ENCODE measurements around the gene NFILZ.

NFILZ gene

DNA sequence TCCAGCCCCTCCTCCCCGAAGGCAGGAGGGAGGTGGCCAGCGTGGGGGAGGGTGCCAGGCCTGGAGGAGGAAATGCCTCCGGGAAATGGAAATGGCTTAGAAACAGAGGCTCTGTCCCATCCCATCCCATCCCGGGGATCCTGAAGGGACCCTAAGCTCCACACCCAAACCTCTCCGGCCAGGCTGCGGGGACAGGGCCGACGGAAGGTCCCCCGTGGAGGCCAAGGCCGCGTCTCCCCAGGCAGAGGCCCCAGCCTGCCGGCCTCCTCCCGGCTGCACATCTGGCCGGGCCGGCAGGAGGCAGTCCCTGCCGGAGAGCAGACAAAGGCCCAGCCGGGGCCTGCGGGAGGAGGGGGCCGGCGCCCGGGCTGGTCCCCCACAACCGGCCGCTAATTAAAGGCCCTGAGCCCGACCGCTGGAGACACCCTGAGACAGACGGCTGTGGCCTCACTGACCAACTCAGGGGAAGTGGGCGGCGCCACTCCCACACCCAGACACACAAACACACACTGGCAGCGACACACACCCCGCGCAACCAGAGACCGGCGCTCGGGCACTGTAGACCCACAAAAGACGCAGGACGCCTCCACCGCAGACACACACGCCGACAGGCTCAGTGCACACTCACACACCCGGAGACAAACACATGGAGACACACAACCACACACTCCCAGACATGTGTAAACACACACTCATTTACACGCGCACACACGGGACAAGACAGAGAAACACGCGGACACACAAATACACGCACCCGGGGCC, 21.0 kb upstream of the NFILZ start:
- no peaks in the 10 kb centered on the region for H4K20me1 ChIP-seq (ENCODE audit: control insufficient read depth, insufficient read depth, low read depth, low read length)
- no peaks in the 10 kb centered on the region for H3K79me2 ChIP-seq (ENCODE audit: control insufficient read depth, low read length)
- no peaks in the 10 kb centered on the region for H3F3A ChIP-seq (ENCODE audit: control insufficient read depth, insufficient read depth)
- TF ChIP-seq, protein P1, sequence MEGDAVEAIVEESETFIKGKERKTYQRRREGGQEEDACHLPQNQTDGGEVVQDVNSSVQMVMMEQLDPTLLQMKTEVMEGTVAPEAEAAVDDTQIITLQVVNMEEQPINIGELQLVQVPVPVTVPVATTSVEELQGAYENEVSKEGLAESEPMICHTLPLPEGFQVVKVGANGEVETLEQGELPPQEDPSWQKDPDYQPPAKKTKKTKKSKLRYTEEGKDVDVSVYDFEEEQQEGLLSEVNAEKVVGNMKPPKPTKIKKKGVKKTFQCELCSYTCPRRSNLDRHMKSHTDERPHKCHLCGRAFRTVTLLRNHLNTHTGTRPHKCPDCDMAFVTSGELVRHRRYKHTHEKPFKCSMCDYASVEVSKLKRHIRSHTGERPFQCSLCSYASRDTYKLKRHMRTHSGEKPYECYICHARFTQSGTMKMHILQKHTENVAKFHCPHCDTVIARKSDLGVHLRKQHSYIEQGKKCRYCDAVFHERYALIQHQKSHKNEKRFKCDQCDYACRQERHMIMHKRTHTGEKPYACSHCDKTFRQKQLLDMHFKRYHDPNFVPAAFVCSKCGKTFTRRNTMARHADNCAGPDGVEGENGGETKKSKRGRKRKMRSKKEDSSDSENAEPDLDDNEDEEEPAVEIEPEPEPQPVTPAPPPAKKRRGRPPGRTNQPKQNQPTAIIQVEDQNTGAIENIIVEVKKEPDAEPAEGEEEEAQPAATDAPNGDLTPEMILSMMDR (IDR thresholded peaks at IDR 0.05; ENCODE audit: low read depth, low read length, poor library complexity, severe bottlenecking), result no peak
- TF ChIP-seq EZH2phosphoT487 (IDR thresholded peaks at IDR 0.05; ENCODE audit: borderline replicate concordance, low read length), result no peak
- no peaks in the 10 kb centered on the region for H3K9me2 ChIP-seq (replicated peaks; ENCODE audit: control insufficient read depth, low read length)
- no peaks in the 10 kb centered on the region for H3K36me3 ChIP-seq (ENCODE audit: control insufficient read depth, low read length)
- peaks cover 6% of the 10 kb centered on the region; the same call in 1 of the 2 replicates for H3K27me3 ChIP-seq (ENCODE audit: control insufficient read depth, low read length)
- H3K9me3 ChIP-seq (ENCODE audit: control insufficient read depth, insufficient read depth, low read length), result peaks cover 4% of the 10 kb centered on the region; the same call in 1 of the 2 replicates
- H3K4me1 ChIP-seq (ENCODE audit: control insufficient read depth, low read length), result no peaks in the 10 kb centered on the region
- peak overlapping the region; percentile 48; the same call in 1 of the 2 replicates for H3K4me3 ChIP-seq (ENCODE audit: low read length)
- peak overlapping the region; percentile 46; the same call in 1 of the 2 replicates for H3K4me2 ChIP-seq (ENCODE audit: low read length)
- no peak overlapping the region for H3K27ac ChIP-seq (ENCODE audit: low read depth, low read length)

GRCh38 chr19:8610041-8610935, 20.1 kb upstream of the NFILZ start, which contains the start of gene ADAMTS10:
Gene ADAMTS10 (minus strand): TSS chr19:8610715. CDS start chr19:8605710, 5,005 bp downstream.
- Histone ChIP-seq H3K9me3 (ENCODE audit: control insufficient read depth, insufficient read depth, low read length) (no peaks in the 10 kb centered on the region), H3K4me1 (ENCODE audit: control insufficient read depth, low read length) (no peaks in the 10 kb centered on the region), H3K36me3 (ENCODE audit: control insufficient read depth, low read length) (no peaks in the 10 kb centered on the region), H3K79me2 (ENCODE audit: control insufficient read depth, low read length) (no peaks in the 10 kb centered on the region), H4K20me1 (ENCODE audit: control insufficient read depth, insufficient read depth, low read depth, low read length) (no peaks in the 10 kb centered on the region), H3K27me3 (ENCODE audit: control insufficient read depth, low read length) (peaks cover 6% of the 10 kb centered on the region; the same call in 1 of the 2 replicates), H3K4me3 (ENCODE audit: low read length) (peak within 1 kb of the TSS; percentile 48), H3K4me2 (ENCODE audit: low read length) (peak within 1 kb of the TSS; percentile 46), H3F3A (ENCODE audit: control insufficient read depth, insufficient read depth) (no peaks in the 10 kb centered on the region), H3K9me2 (replicated peaks; ENCODE audit: control insufficient read depth, low read length) (no peaks in the 10 kb centered on the region), H3K27ac (ENCODE audit: low read depth, low read length) (no peak within 1 kb of the TSS)
- TF ChIP-seq, protein P1 (IDR thresholded peaks at IDR 0.05; ENCODE audit: low read depth, low read length, poor library complexity, severe bottlenecking), result no peak
- TF ChIP-seq EZH2phosphoT487 (IDR thresholded peaks at IDR 0.05; ENCODE audit: borderline replicate concordance, low read length), result no peak

DNA sequence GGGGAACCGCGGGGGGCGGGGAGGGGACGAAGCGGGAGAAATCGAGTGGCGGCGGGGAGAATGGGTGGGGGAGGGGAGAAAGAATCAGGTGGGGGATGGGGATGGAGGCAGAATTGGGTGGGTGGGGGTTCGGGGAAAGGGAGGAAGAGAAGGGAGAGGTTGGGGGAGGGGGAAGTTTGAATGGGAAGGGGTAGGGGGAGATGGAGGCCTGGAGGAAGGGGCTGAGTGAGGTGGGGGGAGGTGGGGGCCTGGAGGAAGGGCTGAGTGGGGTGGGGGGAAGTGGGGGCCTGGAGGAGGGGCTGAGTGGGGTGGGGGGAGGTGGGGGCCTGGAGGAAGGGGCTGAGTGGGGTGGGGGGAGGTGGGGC, 19.5 kb upstream of the NFILZ start:
- H3K36me3 ChIP-seq (ENCODE audit: control insufficient read depth, low read length), result no peaks in the 10 kb centered on the region
- no peaks in the 10 kb centered on the region for H4K20me1 ChIP-seq (ENCODE audit: control insufficient read depth, insufficient read depth, low read depth, low read length)
- H3K27ac ChIP-seq (ENCODE audit: low read depth, low read length), result no peak overlapping the region
- H3K9me3 ChIP-seq (ENCODE audit: control insufficient read depth, insufficient read depth, low read length), result no peaks in the 10 kb centered on the region
- no peaks in the 10 kb centered on the region for H3K4me1 ChIP-seq (ENCODE audit: control insufficient read depth, low read length)
- no peak overlapping the region for H3K4me2 ChIP-seq (ENCODE audit: low read length)
- TF ChIP-seq EZH2phosphoT487 (IDR thresholded peaks at IDR 0.05; ENCODE audit: borderline replicate concordance, low read length), result no peak
- TF ChIP-seq, protein P1 (IDR thresholded peaks at IDR 0.05; ENCODE audit: low read depth, low read length, poor library complexity, severe bottlenecking), result no peak
- no peaks in the 10 kb centered on the region for H3K9me2 ChIP-seq (replicated peaks; ENCODE audit: control insufficient read depth, low read length)
- H3K79me2 ChIP-seq (ENCODE audit: control insufficient read depth, low read length), result no peaks in the 10 kb centered on the region
- no peaks in the 10 kb centered on the region for H3F3A ChIP-seq (ENCODE audit: control insufficient read depth, insufficient read depth)
- peaks cover 6% of the 10 kb centered on the region; the same call in 1 of the 2 replicates for H3K27me3 ChIP-seq (ENCODE audit: control insufficient read depth, low read length)
- H3K4me3 ChIP-seq (ENCODE audit: low read length), result no peak overlapping the region
